GM19467 (cell line): ENCODE measurements around the gene PLXNA2.

Source experiments
- ATAC-seq: cut with Tn5 transposase; IDR thresholded peaks from one replicate; pipeline ENCODE4 v1.9.1; 2021; ENCODE audit warnings: mild to moderate bottlenecking, moderate library complexity; ENCODE audit not compliant: unreplicated experiment

The PLXNA2 gene

DNA sequence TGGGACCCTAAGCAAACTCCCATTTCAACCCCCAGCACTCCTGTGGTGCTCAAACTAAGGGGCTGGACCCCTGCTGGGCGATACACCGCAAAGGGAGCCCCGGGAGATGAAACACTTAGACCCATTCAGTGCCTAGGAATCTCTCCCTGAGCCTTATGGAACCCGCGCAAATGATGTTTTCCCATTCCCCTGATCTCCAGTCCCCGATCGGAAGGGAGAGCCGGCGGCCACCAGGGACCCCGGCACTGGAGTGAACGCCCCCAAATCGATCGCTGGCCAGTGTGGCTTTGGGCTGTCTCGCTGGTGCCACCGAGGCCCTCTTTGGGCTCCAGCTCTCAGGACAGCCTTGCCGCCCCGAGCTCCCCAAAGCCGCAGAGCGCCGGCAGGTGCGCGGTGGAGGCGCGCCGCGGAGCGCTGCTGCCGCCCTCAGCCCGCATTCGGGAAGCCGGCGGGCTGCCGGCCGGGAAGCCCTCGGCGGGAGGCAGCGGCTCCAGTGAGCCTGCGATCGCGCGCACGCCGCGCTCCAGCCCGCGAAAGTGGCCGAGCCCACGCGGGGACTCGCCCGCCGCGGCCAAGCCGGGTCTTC, 1.1 kb downstream of the PLXNA2 start:
- no peak for ATAC-seq

DNA sequence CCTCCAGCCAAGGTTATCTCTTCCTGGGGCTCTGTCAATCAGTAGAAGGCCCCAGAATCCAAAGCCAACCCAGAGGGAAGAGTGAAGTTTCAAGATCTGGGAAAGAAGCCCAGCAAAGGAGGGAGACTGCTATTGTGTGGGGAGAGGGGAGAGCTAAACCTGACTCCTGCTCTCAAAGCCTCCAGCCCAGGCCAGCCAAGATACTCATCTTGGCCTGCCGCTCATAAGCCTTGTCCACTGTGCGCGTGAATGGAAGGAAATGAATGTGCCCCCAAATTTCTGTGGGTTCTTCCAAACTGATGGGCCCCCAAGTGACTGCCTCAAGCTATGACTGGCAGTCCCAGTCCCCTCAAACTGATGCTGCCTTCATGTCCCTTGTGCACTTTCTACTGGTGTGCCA, 2.0 kb downstream of the PLXNA2 start:
- ATAC-seq = no peak

DNA sequence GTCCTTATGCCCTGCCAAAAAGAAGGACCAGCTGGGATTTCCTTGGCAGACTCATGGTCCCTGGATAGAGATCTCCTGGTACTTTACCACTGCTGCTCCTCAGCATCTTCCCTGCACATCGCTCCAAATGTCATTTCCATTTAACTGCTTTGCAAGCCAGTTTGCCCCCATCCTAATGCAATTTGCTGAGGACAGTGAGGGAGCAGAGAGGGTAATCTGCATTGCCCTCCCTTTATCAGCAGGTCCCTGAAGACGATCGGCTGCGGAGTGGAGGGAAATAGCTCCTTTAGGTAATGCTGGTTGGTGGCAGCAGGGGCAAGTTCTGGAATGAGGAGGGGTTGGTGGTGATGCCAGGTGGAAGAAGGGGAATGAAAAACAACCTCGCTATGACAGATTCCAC, 2.7 kb downstream of the PLXNA2 start:
- no peak for ATAC-seq

DNA sequence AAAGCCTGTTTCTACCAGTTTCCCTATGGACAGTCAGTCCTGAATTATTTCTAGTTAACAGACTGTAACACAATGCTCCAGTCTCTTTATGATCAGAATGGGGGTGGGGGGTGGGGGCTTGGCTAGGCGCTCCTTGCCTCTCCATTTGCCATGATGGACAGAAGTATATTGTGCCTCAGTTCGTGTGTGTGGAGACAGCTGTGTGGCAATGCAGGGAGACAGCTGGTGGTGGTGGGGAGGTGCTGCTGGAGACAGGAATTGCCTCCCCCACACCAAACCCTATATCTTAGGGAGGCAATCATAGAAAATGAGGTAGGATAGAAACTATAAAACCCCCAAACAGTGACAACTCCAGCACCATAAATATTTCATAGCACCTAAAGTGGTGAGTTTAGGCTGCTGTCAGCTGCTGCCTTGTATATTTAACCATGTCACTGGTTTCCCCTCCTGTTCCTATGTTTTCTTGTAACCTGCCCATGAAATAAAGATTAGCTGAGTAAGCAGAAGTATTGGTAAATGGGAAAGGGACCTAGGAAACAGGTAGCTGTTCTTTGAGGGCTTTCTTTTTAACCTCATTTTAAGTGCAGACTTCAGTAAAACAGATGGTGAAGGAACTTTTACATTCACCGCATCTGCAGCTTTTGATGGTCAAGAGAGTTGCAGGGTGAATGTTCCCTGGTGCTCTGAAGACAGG, 3.4 kb downstream of the PLXNA2 start:
- ATAC-seq = no peak

DNA sequence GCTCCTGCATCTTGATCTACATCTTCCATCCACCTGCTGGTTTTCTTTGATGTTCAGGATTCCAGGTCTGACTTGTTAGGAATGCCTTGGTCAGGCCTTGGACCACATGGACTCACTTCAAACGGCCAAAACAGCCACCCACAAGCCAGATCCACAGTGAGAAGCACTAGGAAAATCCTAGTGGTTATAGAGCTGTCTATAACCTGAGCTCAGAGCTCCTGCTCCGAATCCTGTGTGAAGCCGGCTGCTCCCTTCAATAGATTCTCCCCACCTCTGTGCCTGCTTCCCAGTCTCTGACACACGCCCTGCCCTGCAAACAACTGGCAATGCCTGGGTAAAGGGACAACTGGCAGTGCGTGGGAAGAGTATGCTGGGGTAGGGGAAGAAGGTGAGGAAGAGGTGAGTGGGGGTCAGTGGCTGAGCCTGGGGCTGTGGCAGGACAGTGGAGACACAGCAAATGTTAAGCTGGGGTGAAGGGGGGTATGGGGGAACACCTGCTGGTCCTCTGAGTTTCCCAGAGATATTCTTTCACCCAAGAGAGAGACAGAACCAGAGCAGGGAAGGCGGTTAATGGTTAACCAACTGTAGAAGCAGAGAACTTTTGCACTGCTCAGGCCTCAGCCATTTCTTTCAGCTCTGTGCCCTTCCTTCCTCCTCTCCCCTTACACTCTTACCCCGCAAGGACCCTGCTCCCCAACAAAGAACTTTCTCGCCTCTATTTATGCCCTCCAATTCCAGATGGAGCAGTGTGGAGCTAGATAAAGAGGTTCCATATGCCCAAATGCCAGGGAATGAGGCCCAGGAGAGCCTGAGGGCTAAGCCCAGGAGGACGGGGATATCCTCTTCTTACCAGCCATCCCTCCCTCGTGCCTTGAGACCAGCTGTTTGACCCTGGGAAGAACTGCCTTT, 4.5 kb downstream of the PLXNA2 start:
- ATAC-seq = no peak

DNA sequence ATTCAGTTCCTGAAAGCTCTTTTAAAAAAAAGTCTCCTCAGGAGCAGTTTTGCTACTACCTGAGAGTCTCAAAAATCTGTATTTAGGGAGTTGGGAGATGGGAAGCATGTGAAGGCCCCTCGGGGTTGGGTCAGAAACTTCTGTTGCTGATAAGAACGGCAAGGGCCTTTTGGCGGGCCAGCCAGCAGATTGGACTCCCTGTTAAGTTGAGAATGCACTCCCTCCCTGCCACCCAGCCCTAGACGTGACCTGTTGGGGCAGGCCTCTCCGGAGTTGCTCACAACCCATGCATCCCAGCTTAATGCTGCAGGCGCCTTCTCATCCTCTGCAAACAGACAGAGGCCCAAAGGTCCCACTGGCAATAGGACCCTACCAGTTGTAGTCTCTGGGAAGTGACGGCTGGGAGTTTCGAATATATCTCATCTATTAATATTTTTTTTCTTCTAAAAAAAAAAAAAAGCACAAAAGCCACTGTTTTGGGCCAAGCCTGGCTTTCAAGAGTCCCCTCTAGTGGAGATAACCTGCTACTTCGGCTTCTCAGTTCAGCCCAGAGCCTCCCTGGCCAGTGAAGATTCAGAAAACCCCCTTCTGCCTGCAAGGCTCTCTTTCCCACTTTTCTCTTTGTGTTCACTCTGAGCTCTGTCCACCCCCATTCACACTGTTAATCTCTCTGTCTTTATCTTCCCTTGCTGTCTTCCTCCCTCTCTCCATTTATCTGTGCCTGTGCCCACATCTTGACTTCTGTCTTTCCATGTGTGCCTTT, 5.3 kb downstream of the PLXNA2 start:
- no peak for ATAC-seq

DNA sequence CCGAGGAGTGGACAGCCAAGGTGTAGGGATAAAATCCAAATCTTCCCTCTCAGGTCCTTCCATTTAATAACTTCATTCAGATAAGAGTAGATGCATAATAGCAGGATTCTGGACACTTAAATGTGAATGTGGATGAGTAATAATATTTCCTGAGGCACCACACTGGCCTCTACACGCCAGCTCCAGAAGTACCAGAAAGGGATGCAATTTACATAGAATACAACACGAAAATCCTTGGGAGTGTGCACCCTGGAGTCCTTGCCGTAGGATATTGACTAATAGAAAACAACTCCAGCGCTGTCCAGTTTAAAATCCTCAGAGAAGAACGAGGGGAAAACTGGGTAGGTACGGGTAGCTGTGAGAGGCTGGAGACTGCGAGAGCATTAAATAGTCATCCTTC, 6.9 kb downstream of the PLXNA2 start:
- no peak for ATAC-seq

DNA sequence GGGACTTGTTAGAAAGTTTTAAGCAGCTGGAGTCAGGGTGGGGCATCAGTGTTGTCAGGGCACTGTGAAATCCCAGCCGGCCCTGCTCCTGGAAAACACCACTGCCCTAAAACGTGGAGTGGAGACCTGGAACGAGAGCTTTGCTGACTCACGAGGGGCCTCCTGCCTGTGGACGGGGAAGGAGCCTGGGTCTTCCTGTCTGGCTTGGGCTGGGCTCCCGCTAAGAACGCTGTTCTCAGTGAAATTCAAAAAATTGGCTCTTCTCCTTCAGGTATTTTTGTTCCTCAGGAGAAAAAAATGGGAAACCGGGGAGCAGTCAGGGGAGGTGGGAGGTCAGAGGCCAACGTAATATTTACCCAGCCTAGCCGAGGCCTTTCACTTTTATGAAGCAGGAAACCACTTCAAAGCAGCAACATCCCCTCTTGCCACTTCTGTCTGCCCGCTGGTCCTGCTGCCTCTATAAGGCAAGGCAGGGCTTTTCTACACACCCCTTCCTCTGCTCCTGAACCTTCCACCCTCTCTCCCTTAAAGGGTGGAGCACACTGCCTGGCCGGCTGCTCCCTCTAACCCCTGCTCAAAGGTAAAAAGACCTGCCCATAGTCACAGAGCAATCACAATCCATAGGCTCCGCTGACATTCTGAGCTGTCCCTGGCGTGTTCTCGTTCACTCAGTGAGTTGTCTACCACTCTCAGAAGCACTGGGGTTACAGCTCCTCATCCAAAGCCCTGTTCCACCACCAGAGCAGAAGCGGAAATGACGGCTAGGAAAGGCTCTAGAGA, 8.0 kb downstream of the PLXNA2 start:
- no peak for ATAC-seq

DNA sequence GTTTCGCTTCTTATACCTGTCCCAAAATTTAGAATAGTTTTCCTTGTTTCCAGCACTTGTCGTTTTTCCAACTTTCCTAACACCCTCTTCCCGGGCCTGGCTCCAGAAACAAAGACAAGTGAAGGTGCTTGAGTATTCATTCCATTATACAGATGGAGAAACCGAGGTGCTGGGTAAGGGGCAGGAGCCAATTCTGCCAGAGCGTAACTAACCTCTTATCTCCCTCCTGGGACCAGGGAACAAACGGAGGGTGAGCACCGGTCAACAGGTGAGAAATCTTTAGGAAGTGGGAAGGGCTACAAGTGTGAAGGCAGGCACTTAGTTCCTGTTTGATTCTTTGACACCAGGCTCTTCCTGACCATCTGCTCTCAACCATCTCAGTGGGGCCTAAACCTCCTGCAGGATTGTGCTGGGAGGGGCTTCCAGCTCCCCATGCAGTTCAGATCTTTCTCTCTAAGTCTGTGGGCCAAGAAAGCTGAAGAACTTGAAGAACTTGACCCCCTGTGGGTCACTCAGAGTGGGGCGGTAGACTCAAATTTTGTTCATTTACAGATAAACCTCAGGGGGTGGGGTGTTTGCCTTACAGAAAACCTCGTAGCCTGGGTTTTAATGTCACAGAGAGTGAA, 8.7 kb downstream of the PLXNA2 start:
- ATAC-seq = no peak

DNA sequence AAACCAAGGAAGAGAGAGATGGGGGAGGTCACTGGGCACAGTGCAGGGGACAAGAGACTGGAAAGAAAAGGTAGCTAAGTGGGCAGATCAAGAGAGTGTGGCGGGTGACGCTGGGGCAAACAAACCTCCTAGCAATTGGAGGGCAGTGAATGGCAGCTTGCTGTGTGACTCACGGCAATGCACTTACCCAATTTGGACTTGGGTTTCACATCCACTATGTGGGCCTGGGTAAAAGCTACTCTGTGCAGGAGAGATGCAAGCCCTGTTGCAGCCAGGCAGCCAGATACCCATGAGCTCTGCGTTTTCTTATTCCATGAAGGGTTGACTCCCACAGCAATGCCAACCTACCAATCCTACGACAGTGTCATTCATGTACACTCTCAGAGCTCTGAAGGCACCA, 9.5 kb downstream of the PLXNA2 start:
- ATAC-seq = no peak

DNA sequence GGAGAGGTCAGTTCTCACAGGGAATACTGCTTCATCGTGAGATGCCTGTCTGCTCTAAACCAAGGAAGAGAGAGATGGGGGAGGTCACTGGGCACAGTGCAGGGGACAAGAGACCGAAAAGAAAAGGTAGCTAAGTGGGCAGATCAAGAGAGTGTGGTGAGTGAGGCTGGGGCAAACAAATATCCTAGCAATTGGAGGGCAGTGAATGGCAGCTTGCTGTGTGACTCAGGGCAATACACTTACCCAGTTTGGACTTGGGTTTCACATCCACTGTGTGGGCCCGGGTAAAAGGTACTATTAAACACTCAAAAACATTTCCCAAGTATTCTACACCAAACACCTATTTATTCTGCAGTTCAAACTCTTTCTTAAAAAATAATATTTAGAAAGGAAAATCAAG, 10.2 kb downstream of the PLXNA2 start:
- no peak for ATAC-seq

DNA sequence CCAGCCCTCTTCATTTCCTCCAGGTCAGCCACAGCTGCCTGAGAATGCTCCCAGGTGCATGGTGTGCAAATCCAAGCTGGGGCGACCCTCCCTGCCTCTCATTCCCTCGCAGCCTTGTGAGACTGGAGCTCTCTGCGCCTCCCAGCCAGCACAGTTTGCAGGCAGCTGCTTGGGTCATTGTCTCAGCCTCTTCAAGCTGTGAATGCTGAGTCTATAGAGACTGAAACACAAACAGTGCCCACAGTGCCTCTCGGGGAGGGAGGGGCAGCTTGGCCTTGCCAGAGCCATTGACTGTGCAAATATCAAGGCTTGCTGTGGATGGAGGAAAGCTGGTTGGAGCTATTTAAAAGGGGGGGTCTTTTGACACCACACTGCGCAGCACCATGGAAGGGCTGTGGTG, 10.6 kb downstream of the PLXNA2 start:
- no peak for ATAC-seq

DNA sequence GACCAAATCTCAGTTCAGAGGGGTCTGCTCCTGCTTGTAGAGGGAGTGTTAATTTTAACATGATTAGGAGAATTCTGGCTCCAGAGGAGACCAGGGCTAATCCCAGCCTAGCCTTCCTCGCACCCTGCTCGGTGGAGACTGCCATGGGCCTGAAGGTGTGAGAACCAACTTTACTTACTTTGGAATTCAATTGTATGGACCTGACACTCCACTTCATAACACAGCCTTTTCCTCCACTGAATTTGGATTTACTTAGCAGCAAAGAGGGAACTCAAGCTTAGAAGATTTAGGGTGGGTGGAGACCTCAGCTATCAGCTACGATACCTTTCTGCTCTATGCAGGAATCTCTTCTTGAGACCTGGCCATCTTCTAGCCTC, 11.5 kb downstream of the PLXNA2 start:
- no peak for ATAC-seq

DNA sequence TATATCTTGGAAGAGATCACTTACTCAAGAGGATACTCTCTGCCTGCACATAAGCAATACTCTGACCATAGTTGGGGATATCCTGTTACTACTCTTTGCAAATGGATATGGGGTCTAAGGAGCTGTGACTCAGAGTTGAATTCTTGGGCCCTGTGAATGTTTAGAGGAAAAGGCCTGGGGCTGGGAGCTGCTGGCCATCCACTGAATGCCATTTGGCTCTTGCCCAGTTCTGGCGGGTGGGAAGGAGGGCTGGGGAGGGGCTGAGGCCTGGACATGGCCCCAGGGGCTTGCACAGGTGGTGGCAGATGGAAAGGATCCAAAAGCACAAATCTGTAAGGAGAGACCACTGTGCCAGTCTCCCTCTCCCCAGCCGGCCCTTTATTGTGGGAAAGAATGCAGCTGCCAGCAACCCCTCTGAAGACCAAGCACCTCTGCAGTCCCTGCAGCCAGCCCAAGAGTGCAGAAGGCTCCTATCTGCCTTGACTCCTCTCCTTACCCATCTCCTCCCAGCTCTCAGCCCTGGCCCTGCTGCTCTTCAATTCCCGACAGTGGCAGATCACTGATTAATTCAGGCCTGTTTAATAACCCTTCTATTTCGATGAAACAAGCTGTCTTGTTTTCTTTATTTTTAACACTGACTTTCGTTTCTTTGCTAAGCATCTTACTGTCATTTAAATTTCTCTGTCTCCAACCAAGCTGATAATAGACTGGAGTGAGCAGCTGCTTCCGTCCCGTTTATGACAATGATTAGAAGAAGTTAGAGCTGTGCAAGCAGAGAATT, 12.1 kb downstream of the PLXNA2 start:
- no peak for ATAC-seq

DNA sequence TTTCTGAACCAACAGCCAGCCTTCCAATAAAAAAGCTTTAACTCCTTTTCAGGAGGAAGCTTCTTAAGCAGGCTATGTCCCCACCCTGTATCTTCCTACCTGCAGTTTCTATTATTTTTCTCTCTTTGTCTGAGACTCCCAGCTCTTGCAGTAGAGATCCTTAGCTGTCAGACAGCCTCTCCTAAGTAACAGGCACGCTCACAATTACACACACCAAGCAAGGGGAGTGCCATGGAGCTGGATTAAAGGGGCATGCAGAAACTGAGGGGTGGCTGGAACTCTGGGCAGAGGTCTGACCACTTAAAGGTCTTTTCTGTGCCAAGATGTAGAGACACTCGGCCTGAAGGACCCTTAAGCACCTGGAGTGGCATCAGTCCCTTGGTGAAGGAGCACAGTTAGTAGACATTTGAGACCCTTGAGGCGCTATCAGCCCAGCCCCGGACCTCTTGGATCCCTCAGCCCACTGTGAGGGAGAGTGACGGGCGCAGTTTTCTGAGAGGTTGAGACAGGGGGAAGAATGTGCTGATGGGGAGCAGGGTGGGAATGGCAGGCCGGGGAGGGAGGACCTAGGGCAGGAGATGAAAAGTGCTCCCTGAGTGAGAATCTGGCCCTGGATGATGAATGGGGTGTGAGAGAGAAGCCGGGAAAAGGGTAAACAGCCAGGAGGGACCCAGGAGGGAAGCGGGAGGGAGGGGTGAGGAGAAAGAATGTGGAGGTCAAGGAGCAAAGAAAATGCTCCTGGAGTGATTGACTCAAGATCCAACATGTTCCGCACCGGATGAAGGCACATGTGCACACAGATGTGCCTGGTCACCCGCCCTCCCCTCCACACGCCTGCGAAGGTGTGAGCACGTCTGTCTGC, 13.3 kb downstream of the PLXNA2 start:
- ATAC-seq = no peak

DNA sequence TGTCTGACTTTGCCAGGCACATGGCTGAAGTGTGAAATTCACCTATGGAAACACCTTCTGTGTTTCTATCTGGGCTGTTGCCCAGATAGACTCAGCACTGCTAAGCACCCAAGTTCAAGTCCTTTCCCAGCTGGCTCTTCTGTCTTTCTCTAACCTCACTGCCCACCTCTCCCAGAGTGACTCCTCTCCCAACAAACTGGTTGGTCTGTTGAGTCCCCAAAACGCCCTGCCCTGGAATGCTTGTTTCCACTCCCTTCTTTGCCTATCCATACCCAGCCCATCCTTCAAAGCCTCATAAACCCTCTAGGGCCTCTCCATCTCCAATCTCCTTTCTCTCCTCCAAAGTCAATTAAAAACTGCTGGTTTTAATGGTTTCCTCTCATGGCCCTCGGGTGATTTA, 15.6 kb downstream of the PLXNA2 start:
- ATAC-seq = no peak

DNA sequence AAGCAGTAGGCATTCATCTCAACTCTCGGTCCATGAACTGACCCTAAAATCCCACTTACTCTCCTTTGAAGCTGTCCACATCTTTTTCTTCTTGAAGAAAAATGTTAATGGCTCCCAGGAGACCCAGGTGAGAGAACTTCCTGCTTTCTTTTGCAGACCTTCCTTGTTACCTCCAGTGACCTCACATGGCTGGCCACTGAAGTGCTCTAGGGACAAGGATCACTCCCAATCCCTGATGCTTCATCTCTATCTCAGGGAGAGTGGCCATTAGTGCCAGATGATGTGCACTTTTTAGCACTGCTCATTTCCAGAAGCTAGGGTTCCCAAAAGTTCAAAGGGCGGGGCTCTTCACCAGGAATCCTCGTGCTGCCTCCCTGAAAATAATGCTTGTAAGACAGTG, 16.2 kb downstream of the PLXNA2 start:
- ATAC-seq = no peak

DNA sequence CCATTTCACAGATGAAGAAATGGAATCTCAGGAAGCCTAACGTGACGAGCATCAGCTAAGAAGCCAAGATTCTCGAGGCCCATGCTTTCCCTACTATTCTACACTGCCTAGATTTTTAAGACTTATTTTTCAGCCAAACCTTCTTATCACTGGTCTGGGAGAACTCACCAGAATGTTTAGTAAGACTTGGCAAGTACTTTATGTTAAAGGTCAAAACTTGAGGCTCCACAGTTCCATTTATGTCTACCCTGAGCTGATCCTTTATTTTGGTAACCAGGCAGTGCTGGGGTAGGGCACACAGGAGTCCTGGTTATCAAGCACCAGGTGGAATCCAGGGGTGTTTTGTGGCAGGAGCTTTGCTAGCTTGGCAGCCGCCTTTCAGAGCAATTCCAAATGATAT, 16.8 kb downstream of the PLXNA2 start:
- ATAC-seq = no peak
